Breast epithelium (tissue), 4 donors: Measurements from ENCODE around the gene FAM163B. TPM values are rescaled to one million over a fixed set of nuclear protein-coding genes. Genes with fewer than 3 reads are reported as not detected.

ENCODE experiments used
- DNase-seq, 2 donors: peaks; one replicate each; pipeline ENCODE4 v3.0.0-alpha.2; 2019; ENCODE audit warnings: low spot score in 2 of 2
- H3K27ac ChIP-seq, 2 donors: fragments of 200-600 bp; sonication (generic) in 1 of 2; one replicate each; pipeline ENCODE4 v1.5.1; 2016 to 2019; ENCODE audit warnings: mild to moderate bottlenecking in 1 of 2
- H3K27me3 ChIP-seq, 2 donors: fragments of 200-600 bp; sonication (generic) in 1 of 2; one replicate each; pipeline versions ENCODE4 v1.5.1 to v1.6.0; 2017 to 2019; ENCODE audit warnings: control low read depth in 1 of 2, mild to moderate bottlenecking in 1 of 2
- H3K36me3 ChIP-seq: fragments of 200-600 bp; one replicate; pipeline ENCODE4 v1.5.1; 2019
- H3K4me1 ChIP-seq, 2 donors: fragments of 200-600 bp; sonication (generic); one replicate each; pipeline ENCODE4 v1.5.1; 2016 to 2019; ENCODE audit warnings: control low read depth in 1 of 2
- H3K4me3 ChIP-seq, 3 donors: fragments of 200-600 bp; sonication (generic); 1 replicate in 2 of 3; 2 replicates in 1 of 3; pipeline ENCODE4 v1.5.1; 2016 to 2019; ENCODE audit warnings: mild to moderate bottlenecking in 3 of 3, moderate library complexity in 2 of 3
- H3K9me3 ChIP-seq, 2 donors: fragments of 200-600 bp; sonication (generic) in 1 of 2; one replicate each; pipeline ENCODE4 v1.5.1; 2016 to 2019; ENCODE audit warnings: control low read depth in 1 of 2
- POLR2A ChIP-seq: fragments of 450-650 bp; IDR thresholded peaks from one replicate; pipeline ENCODE4 v1.6.1; 2016; ENCODE audit warnings: antibody characterized with exemption, mild to moderate bottlenecking, moderate library complexity
- POLR2AphosphoS5 ChIP-seq, 3 donors: sonication (generic); formaldehyde crosslinking; IDR thresholded peaks; one replicate each; pipeline ENCODE4 v1.6.1; 2017; ENCODE audit warnings: antibody characterized with exemption in 3 of 3
- intact Hi-C: fragments of 100-400 bp; cut with DNase I; formaldehyde crosslinking; loops from one replicate; pipeline ENCODE4 v1.15.1; 2023; ENCODE audit warnings: low total_unique reads
- total RNA-seq, 3 donors: library from RNA; depleted of rRNA; stranded (reverse); fragments of >200 nt; gene quantifications; one replicate each; pipeline ENCODE4 v1.1.0, GENCODE V29; 2016
- TF ChIP-seq, protein P1 (sequence below), 3 donors: fragments of 450-650 bp; IDR thresholded peaks; one replicate each; pipeline ENCODE4 v1.5.1; 2016 to 2017; ENCODE audit warnings: antibody characterized with exemption in 3 of 3, mild to moderate bottlenecking in 3 of 3, moderate library complexity in 3 of 3

The FAM163B gene
- total RNA-seq, 3 donors from 2014 or later, result not detected

DNA sequence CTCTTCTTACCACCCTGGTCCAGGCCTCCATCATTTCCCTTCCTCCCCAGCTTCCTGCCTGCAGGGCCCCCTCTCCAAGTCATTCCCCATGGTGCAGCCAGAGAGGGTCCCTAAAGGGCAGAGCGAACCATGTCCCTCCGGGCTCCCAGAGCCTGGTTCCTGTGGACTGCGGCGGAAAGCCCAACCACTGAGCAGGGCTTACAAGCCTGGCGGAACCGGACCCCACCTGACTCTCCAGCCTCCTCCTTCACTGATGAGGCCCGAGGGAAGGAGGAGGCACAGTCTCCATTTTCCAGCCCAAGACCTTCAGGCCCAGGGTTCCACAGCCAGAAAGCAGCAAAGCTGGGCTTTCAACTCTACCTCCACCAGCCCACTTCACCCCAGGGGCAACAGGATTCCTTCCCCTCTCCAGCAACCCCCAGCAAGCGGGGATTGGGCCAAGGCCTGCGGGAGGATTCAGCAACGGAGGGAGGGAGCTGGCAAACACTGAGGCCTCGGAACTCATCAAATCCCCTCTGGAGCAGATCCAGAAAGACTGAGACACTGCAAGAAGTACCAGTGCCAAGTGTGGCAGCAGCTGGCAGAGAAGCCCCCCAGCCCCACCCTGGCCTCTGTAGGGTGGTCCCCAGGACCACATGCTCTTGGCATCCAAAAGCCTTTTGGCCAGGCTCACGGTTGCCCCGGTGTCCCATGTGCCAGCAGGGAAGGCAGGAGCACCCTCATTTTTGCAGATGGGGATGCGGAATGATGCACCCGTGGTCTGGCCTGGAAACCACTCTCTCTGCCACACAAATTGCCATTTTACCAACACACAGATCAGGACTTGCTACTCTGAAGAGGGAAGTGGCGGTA lies 3.1 kb downstream of the FAM163B start:
- Histone ChIP-seq H3K4me1 (no peaks in the 10 kb centered on the region), H3K36me3 (no peaks in the 10 kb centered on the region), H3K27me3 (peaks cover 2 to 88% of the 10 kb centered on the region in 2 donors), H3K27ac (no peak overlapping the region), H3K9me3 (no peaks in the 10 kb centered on the region), H3K4me3 (no peak overlapping the region)
- DNase-seq, result no peak
- intact Hi-C loops, result no loop called here
- TF ChIP-seq, protein P1, sequence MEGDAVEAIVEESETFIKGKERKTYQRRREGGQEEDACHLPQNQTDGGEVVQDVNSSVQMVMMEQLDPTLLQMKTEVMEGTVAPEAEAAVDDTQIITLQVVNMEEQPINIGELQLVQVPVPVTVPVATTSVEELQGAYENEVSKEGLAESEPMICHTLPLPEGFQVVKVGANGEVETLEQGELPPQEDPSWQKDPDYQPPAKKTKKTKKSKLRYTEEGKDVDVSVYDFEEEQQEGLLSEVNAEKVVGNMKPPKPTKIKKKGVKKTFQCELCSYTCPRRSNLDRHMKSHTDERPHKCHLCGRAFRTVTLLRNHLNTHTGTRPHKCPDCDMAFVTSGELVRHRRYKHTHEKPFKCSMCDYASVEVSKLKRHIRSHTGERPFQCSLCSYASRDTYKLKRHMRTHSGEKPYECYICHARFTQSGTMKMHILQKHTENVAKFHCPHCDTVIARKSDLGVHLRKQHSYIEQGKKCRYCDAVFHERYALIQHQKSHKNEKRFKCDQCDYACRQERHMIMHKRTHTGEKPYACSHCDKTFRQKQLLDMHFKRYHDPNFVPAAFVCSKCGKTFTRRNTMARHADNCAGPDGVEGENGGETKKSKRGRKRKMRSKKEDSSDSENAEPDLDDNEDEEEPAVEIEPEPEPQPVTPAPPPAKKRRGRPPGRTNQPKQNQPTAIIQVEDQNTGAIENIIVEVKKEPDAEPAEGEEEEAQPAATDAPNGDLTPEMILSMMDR (IDR thresholded peaks at IDR 0.05), result no peak
- TF ChIP-seq POLR2A (no peak), POLR2AphosphoS5 (IDR thresholded peaks at IDR 0.05) (no peak)

DNA sequence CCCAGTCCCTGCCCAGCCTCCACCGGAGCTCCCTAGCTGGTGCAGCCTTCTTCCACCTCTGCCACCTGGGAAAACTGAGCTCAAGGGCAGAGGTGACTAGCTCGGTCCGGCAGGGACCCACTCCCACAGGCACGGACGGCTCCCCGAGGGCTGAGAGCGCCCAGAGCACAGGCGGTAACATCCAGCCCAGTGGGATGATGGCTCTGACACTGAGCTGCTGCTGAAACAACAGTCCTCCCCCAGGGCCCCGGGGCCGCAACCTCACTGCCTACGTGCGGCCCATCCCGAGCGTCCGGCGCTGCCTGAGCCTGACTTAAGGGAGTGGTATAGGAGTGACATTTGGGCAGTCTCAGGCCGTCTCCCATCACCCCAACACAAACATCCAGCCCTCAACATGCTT lies 3.7 kb downstream of the FAM163B start:
- Histone ChIP-seq H3K9me3 (no peaks in the 10 kb centered on the region), H3K36me3 (no peaks in the 10 kb centered on the region), H3K4me3 (no peak overlapping the region), H3K27me3 (peaks cover 2 to 82% of the 10 kb centered on the region in 2 donors), H3K4me1 (no peaks in the 10 kb centered on the region), H3K27ac (no peak overlapping the region)
- TF ChIP-seq POLR2AphosphoS5 (IDR thresholded peaks at IDR 0.05), result no peak
- TF ChIP-seq POLR2A, result no peak
- TF ChIP-seq, protein P1 (IDR thresholded peaks at IDR 0.05), result no peak
- intact Hi-C loops, result no loop called here
- no peak for DNase-seq

DNA sequence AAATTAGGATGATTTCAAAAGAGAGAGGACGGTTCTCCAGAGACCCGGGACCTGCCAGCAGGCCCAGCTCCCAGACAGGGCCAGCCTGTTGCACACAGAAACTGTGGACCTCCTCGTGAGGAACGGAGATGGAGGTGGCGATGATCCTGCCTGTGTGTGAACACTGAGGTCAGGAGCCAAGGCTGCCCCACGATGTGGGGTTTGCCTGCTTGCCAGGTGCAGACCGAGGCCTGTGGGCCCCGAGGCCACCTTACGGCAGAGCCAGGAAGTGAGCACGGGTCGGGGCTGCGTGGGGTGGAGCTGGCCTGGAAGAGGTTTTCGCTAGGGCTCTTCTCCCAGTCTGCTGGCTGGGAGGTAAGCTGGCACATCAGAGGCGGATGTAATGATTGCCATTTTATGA lies 4.3 kb downstream of the FAM163B start:
- Histone ChIP-seq H3K36me3 (no peaks in the 10 kb centered on the region), H3K9me3 (no peaks in the 10 kb centered on the region), H3K4me3 (no peak overlapping the region), H3K4me1 (no peaks in the 10 kb centered on the region), H3K27me3 (peaks cover 2 to 77% of the 10 kb centered on the region in 2 donors), H3K27ac (no peak overlapping the region)
- TF ChIP-seq, protein P1 (IDR thresholded peaks at IDR 0.05), result no peak
- TF ChIP-seq POLR2A, result no peak
- no peak for TF ChIP-seq POLR2AphosphoS5 (IDR thresholded peaks at IDR 0.05)
- intact Hi-C loops, result no loop called here
- DNase-seq, result no peak

DNA sequence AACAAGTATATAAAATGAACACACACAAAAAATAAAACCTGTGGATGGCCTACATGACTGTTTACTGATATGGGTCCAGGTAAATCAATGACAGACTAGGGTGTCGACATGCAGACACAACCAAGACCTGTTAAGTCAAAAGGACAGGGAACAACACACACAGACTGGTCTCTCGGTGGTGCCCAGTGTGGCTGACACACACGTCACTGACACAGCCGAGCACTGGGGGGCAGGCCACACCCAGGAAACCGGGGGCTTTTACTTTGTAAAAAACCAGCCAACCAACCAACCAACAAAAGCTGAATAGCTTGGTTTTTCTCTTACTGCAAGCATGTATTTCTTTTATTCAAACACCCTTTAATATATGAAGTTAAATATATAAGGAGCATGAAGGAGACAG lies 5.0 kb downstream of the FAM163B start:
- H3K4me3 ChIP-seq, result no peak overlapping the region
- TF ChIP-seq, protein P1 (IDR thresholded peaks at IDR 0.05), result no peak
- TF ChIP-seq POLR2A (no peak), POLR2AphosphoS5 (IDR thresholded peaks at IDR 0.05) (no peak)
- no peaks in the 10 kb centered on the region for H3K4me1 ChIP-seq
- peaks cover 0 to under 1% of the 10 kb centered on the region in 2 donors for H3K9me3 ChIP-seq
- no peaks in the 10 kb centered on the region for H3K36me3 ChIP-seq
- DNase-seq, result no peak
- H3K27me3 ChIP-seq, result peaks cover 2 to 71% of the 10 kb centered on the region in 2 donors
- intact Hi-C loops, result no loop called here
- no peak overlapping the region for H3K27ac ChIP-seq

DNA sequence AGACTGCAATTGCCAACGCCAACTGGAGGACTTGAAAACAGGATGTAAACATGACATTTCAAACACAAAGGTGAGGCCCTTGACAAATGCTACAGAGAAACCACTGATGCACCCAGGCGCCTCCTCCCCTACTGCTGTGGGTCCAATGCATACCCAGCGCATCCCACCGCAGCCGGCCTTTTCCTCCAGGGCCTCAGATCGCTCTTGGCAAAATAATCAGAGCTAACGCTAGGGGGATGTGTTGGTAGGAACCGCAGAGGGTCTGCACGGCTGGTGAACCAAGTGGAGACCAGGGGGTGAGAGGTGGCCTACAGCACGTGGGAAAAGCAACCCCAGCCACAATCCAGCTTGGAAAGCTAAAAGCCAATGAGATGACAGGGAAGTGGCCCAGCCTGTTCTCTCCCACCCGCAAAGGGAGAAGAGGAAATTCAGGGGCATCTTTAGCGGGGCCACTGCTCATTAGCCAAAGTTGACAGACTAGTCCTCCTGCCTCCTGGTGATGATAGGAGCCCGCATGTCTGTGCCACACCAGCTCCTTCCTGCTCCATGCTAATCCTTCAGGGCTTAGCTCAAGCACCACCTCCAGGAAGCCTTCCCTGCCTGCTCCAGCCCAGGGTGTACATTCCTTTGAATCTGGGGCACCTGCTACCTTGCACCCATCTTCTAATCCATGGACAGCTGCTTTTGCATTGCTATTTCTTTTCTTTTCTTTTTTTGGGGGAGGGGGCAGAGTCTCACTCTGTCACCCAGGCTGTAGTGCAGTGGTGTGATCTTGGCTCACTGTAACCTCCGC lies 5.9 kb downstream of the FAM163B start:
- H3K27me3 ChIP-seq, result peaks cover 0 to 63% of the 10 kb centered on the region in 2 donors
- H3K27ac ChIP-seq, result no peak overlapping the region
- TF ChIP-seq POLR2AphosphoS5 (IDR thresholded peaks at IDR 0.05) (no peak), POLR2A (no peak)
- TF ChIP-seq, protein P1 (IDR thresholded peaks at IDR 0.05), result no peak
- H3K4me3 ChIP-seq, result no peak overlapping the region
- no peaks in the 10 kb centered on the region for H3K36me3 ChIP-seq
- peaks cover 2 to 9% of the 10 kb centered on the region in 2 donors for H3K9me3 ChIP-seq
- DNase-seq, result no peak
- intact Hi-C loops, result no loop called here
- no peaks in the 10 kb centered on the region for H3K4me1 ChIP-seq
